HG03135 (cell line): ENCODE measurements around the gene CPLX3.

Experiments
- ATAC-seq: cut with Tn5 transposase; IDR thresholded peaks from one replicate; pipeline ENCODE4 v1.9.1; 2021; ENCODE audit warnings: mild to moderate bottlenecking, moderate library complexity; ENCODE audit not compliant: unreplicated experiment

The CPLX3 gene

DNA sequence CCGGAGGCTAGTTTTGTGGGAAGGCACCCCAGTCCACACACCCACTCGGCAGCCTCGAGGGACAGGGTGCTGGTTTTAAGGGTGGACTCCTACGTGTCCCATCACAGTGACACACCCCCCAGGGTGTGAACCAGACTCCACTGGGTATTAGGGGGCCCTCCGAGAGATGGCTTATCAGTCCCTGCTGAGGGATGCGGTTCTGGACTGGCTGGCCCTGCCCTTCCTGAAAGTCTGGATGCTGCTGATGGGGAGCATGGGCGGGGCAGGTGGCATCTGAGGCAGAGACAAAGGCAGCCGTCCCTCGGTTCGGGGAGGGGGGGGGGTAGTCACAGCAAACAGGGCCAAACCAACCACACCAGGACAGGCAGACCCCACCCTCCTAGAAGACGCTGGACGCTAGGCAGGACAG, 17.5 kb downstream of the CPLX3 start:
- ATAC-seq = no peak

DNA sequence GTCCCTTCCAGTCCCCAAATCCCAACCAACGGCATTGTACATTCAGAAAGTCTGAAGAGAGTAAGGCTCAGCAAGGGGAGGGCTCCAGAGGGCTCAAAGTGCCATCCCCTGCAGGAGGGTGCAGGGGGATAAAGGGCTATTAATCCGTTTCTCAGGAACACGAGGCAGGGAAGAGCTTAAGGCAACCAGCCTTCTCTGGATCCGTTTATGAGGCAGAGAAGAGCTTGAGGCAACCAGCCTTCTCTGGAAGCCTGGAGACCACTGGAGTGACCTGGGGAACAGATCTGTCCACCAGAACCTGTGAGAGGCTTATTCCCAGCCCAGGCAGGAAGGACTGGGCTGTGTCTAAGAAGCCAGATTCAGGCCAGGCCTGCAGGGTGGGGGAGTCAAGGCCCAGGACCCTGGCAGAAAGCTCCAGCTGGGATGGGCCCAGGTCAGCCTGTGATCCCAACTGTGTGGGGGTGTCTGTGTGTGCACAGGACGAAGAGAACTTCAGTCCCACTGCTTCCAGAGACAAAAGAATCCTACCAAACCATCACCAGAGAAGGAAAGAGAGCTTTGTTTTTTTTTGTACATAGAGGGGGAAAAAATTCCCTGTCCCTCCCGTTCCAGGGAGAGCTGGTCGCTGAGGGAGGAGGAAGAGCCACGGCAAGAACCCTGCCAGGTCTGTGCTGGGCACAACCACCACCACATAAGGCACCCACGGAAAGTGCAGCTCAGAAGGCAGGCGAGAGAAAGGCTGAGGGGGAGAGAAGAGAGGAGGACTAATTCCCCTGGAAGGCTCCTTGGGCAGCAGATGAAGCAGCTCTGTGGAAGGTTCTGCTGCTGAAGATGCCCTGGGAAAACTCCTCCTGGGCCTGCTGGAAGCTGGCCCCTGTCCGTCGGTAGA, 18.1 kb downstream of the CPLX3 start:
- no peak for ATAC-seq

DNA sequence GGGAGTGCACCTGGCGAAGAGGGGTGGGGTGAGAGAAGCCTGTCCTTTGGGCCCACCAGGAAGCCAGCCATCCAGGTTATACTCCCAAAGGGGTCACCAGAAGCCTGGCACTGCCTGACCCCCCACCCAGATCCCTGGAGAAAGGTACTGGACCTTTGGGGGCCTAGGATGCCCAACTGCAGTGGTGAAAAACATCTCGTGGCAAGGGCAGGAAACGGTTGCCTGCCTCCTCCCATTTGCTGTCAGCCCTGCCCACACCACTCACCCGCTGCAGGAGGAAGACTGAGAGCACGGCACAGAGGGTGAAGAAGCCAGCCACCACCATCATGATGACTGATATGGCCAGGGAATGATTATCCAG, 18.8 kb downstream of the CPLX3 start:
- ATAC-seq = no peak

DNA sequence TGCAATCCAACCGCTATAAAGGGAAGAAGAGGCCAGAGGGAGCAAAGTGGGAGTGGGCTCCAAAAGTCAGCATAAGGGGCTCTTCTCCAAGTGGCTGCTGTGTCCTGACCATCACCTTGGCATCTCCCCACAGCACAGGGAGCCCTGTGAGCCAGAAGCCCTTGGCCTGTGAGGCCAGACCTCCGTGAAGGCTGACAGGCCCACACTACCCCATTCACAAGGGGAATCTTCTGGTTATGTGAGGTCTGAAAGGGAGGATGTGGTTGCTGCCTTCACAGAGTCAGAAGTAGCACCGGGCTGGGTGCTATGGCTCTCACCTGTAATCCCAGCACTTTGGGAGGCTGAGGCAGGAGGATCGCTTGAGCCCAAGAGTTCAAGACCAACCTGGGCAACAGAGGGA, 19.2 kb downstream of the CPLX3 start:
- no peak for ATAC-seq

DNA sequence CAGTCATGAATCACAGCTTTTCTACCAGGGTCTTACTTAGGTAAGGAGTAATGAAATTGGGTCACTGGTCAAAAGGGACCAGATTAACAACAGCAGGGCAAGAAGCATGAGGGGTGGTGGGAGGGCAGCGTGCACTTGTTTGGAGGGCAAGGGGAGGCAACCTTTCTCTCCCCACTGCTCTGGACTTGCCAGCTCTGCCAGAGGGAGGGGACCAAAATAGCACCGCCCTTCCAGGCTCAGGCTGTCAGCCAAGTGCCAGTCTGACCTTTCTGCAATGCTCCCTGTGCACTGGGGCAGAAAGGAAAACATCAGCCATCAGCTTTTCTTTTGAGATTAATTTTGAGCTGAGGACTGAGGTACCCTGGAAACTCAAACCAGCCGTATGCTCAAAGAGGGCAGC, 21.0 kb downstream of the CPLX3 start:
- no peak for ATAC-seq

DNA sequence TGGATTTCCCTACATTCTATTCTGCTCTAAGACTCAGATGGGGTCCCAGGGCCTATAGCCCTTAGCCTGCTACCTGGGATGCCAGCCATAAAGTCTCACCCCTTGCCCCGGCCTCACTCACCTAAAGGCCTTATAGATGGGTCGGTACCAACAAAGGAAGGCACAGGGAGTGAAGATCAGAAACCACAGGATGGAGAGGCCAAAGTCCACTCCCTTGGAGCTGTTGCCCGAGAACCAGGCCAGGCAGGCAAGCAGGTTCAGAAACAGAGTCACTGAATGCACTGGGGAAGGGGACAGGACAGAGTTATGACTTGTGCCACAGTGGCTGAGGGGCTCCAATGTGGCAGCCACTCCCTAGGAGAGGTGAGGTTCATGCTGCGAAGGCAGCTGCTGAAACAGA, 24.0 kb downstream of the CPLX3 start:
- ATAC-seq = no peak

DNA sequence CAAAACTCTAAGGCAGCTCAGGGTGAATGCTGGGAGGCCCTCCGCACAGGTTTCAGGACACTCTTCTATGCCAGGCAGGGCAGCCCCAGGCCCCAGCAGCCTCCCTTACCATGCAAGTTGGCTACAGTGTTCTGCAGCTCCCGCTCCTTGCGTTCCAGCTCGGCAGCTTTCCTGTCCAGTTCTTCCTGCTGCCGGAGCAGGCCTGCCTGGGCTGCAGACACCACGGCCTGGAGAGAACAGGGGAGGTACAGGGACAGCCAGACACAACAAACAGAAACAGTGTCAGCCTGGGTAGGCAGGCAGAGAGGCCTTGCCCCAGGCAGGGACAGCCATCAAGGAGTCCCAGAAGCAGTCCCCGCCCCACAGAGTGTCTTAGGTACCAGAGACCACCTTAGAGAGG, 25.5 kb downstream of the CPLX3 start:
- no peak for ATAC-seq

DNA sequence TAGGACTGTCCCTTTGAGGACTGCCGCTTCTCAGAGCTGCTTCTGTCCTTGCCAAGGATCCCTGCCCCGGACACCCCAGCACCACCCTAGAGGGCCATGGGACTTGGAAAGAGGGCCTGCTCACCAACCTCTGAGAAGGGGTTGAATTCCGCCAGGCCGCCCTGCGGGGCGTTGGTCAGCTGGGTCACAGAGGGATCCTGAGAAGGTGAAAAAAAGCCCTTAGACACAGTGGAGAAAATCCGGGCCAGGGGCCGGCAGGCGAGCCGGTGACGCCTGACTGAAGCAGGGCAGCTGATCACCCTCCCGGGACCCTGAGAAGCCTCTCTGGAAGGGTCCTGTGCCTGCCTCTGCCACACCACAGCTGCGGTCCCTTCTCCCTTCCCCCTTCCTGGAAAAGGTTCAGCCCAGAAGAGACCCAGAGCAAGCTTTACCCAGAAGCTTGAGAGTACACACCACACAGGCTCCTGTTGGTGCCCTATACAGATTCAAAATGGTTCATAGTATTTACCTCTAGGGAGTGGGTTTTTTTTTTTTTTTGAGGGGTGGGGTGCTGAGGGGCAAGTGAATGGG, 28.1 kb downstream of the CPLX3 start:
- ATAC-seq = no peak

DNA sequence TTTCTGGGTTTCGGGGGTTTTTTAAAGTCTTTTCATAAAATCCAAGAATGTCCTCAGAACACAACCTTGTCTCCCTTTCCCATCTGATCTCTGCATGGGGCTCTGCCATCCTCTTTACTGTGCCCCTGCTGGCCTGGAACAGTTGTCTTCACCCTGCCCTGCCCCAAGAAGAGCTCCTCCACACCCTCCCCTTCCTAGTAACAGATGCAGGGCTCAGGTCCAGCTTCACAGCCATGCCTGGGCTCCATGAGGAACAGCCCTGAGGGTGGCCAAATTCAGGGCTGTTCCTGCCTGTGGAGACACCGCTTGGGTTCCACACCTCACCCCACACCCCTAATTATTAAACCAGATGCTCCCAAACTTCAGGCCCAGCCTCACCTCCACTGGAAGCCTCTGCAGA, 29.4 kb downstream of the CPLX3 start:
- no peak for ATAC-seq

DNA sequence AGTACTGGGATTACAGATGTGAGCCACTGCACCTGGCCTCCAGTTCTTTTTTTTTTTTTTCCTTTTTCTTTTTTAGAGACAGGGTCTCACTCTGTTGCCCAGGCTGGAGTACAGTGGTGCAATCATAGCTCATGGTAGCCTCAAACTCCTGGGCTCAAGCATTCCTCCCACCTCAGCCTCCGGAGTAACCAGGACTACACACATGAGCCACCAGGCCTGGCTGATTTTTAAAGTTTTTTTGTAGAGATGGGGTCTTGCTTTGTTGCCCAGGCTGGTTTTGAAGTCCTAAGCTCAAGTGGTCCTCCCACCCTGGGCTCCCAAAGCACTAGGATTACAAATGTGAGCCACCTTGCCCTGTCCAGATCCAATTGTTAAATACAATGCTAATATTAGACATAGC, 30.1 kb downstream of the CPLX3 start:
- no peak for ATAC-seq

DNA sequence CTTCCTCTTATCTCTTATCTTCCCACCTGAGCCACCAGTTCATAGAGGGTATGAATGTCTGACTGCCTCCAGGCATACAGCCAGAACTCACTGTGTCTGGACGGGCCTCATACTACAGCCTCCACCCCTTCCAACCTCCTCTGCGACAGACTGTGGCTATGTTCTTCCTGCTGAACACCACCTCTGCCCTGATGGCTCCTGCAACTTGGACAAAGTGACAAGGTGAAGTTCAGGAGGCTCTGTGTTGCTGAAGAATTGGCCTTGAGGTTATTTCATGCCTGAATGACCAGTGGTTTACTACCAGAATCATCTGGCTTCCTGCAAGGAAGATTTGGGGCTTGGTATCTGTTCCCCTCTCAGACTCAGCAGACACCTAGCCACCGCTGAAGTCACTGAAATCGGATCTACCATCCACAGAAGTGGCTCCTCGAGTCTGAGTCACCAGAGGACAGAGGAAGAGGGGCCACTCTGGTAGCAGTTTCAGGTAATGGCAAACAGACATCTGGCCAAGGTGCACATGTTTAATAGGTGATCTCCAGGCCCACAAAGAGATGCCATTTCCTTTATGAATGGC, 30.7 kb downstream of the CPLX3 start:
- peak; percentile 72 for ATAC-seq

DNA sequence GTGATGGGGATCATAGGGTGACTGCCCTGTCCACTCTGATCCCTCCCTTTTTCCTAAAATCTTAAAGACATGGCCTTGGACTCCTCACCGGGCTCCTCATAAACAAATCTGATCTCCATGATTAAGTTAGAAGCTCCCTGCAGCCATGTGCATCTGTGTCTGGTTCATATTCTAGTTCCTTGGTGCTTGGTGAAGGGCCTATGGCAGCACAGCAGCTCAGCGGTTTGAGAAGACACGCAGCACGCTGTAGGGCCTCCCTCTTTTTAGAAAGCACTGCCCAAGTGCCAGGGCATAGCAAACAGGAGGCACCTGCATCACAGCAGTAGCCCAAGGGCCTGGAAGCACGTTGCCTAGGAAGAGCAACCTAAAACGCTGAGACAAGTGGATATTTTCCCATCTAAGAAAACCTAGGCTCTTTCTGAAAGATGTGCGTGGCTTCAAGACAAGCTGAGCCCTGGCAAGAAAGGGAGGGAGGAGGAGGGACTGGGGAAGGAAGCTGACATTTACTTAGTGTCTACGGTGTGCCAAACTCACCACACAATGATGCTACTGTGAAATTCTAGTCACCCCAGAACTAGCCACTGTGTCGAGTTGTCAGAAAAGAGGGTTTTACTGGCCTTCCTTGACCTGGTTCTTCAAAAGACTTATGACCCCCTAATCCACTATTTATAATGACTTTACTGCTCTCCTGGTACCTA, 31.4 kb downstream of the CPLX3 start:
- ATAC-seq = no peak

DNA sequence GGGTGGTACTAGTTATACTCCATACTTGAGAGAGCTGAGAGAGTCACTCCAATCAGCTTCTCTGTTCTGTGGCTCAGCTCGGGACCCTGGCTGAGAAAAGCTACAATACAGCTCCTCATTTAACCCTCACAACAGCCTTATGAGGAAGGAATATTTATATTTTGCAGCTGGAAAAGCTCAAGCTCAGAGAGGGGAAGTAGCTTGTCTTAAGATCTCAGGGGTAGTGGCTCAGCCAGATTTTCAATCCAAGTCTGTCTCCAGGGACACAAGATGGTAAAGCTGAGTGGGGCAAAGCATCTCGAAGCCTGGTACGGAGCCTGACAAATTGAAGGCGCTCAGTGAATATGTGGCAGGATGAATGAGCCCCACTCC, 31.9 kb downstream of the CPLX3 start:
- ATAC-seq = no peak

DNA sequence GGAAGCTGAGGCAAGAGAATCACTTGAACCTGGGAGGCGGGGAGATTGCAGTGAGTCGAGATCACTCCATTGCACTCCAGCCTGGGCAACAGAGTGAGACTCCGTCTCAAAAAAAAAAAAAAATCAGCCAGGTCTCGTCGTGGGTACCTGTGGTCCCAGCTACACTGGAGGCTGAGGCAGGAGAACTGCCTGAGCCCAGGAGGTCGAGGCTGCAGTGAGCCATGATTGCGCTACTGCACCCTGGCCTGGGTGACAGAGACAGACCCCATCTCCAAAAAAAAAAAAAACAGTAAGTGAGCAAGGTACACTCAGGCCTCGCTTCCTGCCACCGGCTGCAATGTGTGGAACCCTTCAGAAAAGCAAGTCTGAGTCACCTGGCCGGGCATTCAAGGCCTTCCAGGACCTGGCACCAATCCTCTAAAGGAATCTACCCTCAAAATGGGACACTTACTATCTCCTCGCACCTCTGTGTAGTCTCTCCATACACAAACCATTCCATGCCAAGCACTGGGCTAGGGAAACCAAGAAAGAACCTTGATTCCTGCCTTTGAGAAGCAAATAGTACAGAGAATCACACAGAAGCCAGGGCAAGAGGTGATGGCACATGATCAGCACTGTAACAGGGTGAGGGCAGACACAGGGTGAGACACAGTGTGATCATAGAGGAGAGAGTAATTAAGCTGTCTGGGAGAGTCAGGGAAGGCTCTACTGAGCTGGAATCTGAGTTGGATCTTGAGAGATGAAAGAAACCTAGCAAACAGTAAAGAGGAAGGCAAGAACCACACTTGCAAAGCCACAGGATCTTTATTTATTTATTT, 37.0 kb downstream of the CPLX3 start:
- ATAC-seq = no peak

DNA sequence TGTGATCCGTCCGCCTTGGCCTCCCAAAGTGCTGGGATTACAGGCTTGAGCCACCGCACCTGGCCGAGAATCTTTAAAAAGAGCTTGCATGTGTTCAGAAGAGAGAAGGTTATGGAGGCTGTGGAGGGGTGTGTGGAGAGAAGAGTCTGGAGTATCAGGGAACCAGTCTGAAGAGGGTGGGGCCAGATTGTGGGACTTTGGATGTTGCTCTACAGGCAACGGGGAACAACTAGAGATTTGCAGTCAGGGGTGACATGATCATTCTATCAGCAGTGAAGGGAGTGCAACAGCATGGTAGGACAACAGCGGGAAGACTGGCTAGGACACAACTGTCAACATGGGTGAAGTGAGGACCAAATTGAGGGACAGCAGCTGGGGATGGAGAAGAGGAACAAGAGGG, 37.9 kb downstream of the CPLX3 start:
- ATAC-seq = no peak

DNA sequence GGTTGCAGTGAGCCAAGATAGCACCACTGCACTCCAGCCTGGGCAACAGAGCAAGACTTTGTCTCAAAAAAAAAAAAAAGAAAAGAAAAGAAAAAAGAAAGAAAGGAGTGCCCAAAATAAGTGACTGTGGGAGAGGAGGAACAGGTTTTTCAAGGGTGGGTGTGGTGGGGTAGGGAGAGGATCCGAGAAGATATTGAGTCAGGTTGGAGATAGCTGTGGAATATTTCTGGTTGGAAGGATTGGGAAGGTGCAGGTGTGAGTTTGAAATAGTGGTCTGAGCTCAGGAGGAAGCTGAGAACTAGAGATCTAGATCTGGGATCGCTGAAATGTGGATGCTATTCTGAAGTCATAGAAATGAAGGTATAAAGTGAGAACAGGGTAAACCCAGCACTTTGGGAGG, 38.9 kb downstream of the CPLX3 start:
- no peak for ATAC-seq

DNA sequence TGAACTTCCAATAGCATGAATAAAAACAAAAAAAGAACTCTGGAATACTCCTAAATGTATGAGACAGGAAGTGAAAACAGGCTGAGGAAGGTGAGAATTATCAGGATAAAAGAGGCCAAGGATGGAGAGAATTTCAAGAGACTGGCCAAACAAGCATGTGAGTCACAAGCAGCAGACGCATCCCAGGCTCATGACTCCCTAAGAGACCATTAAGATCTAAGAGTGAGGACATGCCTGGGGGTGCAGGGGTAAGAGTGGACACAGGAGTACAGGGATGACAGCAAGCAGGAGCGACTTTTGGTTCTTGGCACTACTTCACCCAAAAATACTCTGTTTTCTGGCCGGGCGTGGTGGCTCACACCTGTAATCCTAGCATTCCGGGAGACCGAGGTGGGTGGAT, 39.7 kb downstream of the CPLX3 start:
- ATAC-seq = no peak

DNA sequence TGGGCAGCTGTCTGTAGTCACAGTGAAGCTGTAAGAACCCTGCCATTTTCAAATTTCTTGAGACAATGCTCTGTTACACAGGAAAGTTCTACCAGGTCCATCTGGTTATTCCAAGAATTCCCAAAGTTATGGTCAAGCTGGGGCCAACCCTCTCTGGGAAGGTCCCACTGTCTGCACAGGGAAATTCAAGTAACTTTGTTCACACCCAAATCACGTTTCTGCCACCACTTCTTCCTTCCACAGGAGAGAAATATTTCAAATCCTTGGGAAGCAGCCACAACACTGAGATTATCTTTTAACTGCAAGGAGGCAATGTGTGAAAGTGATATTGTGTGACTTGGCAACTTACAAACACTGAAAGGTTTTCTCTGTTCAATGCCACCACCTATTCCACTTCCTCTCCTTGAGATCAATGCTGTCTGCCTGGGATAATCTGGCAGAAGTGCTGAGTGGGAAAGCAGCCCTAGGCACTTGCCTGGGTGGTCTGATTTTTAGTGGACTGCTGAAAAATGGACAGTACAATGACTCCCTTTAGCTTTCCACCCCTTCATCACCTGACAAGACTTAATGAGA, 41.1 kb downstream of the CPLX3 start:
- ATAC-seq = no peak

DNA sequence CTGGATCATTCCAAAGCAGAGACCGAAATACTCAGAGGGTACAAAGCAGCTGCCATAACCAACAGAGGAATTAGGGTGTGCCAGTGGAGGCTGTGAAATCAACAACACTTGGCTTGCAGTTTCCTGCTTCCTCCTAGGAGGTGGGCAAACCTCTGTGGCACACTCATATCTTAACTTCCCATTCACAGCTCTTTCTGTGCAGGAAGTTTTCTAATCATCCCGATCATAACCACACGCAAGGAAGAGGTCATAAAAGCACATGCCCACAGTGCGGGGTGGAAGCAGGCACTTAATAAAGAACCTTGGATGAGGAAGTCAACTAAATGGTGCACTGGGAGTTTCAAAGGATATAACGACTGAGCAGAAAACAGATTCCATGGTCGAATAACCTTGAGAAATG, 41.6 kb downstream of the CPLX3 start:
- ATAC-seq = no peak

DNA sequence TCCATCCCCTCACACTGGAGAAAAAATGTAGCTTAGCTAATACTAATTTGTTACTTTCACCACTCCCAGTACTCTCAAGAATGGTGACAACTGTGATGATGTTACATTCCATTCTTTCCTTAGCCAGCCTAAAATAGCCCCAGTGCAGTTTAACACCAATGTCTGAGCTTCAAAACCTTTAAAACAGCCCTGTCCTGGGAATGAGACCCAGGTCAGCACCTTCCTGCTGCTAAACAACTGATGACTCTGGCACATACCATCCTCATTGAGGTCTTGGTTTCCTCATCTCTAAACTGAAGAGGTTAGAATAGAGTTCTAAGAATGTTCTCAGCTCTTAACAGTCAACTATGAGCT, 42.9 kb downstream of the CPLX3 start:
- ATAC-seq = no peak
